K562 (cell line): Measurements from ENCODE around the gene ARL16. TPM values are rescaled to one million over a fixed set of nuclear protein-coding genes. Genes with fewer than 3 reads are reported as not detected.

Source experiments
- CHCHD3 ChIP-seq: fragments of 250-450 bp; sonication (Bioruptor Pico); IDR thresholded peaks from 2 replicates; pipeline ENCODE4 v2.1.2; 2022; ENCODE audit warnings: mild to moderate bottlenecking
- FOXK2 ChIP-seq, 2 experiments: fragments of 450-650 bp; IDR thresholded peaks in 1 of 2; conservative IDR thresholded peaks in 1 of 2; 2 replicates each; pipeline ENCODE4 v1.6.1; 2016; ENCODE audit warnings: low read depth in 2 of 2, mild to moderate bottlenecking in 1 of 2
- HOXB6 ChIP-seq: fragments of 250-450 bp; sonication (Bioruptor Pico); IDR thresholded peaks from 2 replicates; pipeline ENCODE4 v1.5.1; 2022; ENCODE audit warnings: mild to moderate bottlenecking, borderline replicate concordance
- ILF3 ChIP-seq: fragments of 450-650 bp; IDR thresholded peaks from 2 replicates; pipeline ENCODE4 v1.6.1; 2018; ENCODE audit warnings: antibody characterized with exemption, mild to moderate bottlenecking, moderate library complexity, borderline replicate concordance
- KAT2B ChIP-seq: IDR thresholded peaks from one replicate; pipeline ENCODE4 v1.6.1; 2012; ENCODE audit warnings: low read depth, mild to moderate bottlenecking, control low read depth, inconsistent platforms, low read length, moderate library complexity
- KAT7 ChIP-seq: sonication (generic); formaldehyde crosslinking; IDR thresholded peaks from 2 replicates; pipeline ENCODE4 v1.8.0; 2022; ENCODE audit warnings: missing genetic modification reagents, mild to moderate bottlenecking, borderline replicate concordance
- NFIC ChIP-seq: fragments of 450-650 bp; IDR thresholded peaks from 2 replicates; pipeline ENCODE4 v1.6.1; 2017; ENCODE audit warnings: mild to moderate bottlenecking, inconsistent platforms
- POLR3G ChIP-seq: IDR thresholded peaks from 2 replicates; pipeline ENCODE4 v1.6.1; 2011; ENCODE audit not compliant: insufficient read length, insufficient replicate concordance; ENCODE audit errors: extremely low read depth
- RBM17 ChIP-seq: fragments of 200-400 bp; formaldehyde crosslinking; IDR thresholded peaks from 2 replicates; pipeline ENCODE4 v1.6.1; 2017; ENCODE audit warnings: low read depth, mild to moderate bottlenecking, low read length, borderline replicate concordance
- RBM34 ChIP-seq: fragments of 200-400 bp; formaldehyde crosslinking; IDR thresholded peaks from 2 replicates; pipeline ENCODE4 v1.6.1; 2018; ENCODE audit warnings: low read length, borderline replicate concordance; ENCODE audit not compliant: insufficient read depth
- SNIP1 ChIP-seq: fragments of 450-650 bp; IDR thresholded peaks from 2 replicates; pipeline ENCODE4 v1.7.1; 2017; ENCODE audit warnings: low read depth, mild to moderate bottlenecking
- VEZF1 ChIP-seq: fragments of 200-800 bp; sonication (Bioruptor generic); IDR thresholded peaks from 2 replicates; pipeline ENCODE4 v1.6.1; 2017; ENCODE audit warnings: missing genetic modification characterization, missing compliant biosample characterization
- ZKSCAN8 ChIP-seq: fragments of 200-800 bp; sonication (Bioruptor generic); IDR thresholded peaks from 2 replicates; pipeline ENCODE4 v1.6.1; 2016; ENCODE audit warnings: missing genetic modification characterization, missing compliant biosample characterization
- ZNF586 ChIP-seq: fragments of 450-650 bp; formaldehyde crosslinking; conservative IDR thresholded peaks from 2 replicates; pipeline ENCODE4 v1.4.0; 2020; ENCODE audit warnings: mild to moderate bottlenecking, moderate library complexity
- ZNF77 ChIP-seq: fragments of 250-450 bp; sonication (Bioruptor Pico); IDR thresholded peaks from 2 replicates; pipeline ENCODE4 v1.5.0; 2020
- polyA plus RNA-seq, 8 experiments: library from polyadenylated mRNA; depleted of rRNA in 4 of 8; stranded (reverse) in 5 of 8; unstranded in 3 of 8; fragments of >200 nt; fragmentation: Nextera tagmentation in 2 of 8; fragmentation: Illumina TruSeq in 1 of 8; extraction: Ambion mirVana in 2 of 8; extraction: Trizol in 1 of 8; gene quantifications; 2 replicates each; pipeline versions ENCODE4 v1.2.1 to v1.2.3, GENCODE V29; 2011 to 2014; ENCODE audit warnings: inconsistent platforms in 1 of 8, missing spikeins in 1 of 8
- total RNA-seq, 7 experiments: library from RNA; depleted of rRNA in 6 of 7; stranded (reverse); fragments of >200 nt in 6 of 7; fragmentation: Illumina TruSeq in 2 of 7; extraction: Trizol in 2 of 7; gene quantifications; 2 replicates each; pipeline versions ENCODE4 v1.2.1 to v1.2.3, GENCODE V29; 2011 to 2021; ENCODE audit warnings: low replicate concordance in 1 of 7
- TF ChIP-seq, protein P1 (sequence below): sonication (generic); formaldehyde crosslinking; IDR thresholded peaks from 2 replicates; pipeline ENCODE4 v1.9.0; 2022; ENCODE audit warnings: mild to moderate bottlenecking, missing genetic modification reagents
- TF ChIP-seq, protein P2 (sequence below): fragments of 450-650 bp; IDR thresholded peaks from 2 replicates; pipeline ENCODE4 v1.7.1; 2018; ENCODE audit warnings: mild to moderate bottlenecking, low read depth; ENCODE audit not compliant: partially characterized antibody
- TF ChIP-seq, protein P3 (sequence below): fragments of 250-450 bp; sonication (Bioruptor Pico); IDR thresholded peaks from 2 replicates; pipeline ENCODE4 v1.8.0; 2022; ENCODE audit warnings: inconsistent platforms, mild to moderate bottlenecking, moderate library complexity, borderline replicate concordance
- TF ChIP-seq, protein P4 (sequence below): fragments of 450-650 bp; conservative IDR thresholded peaks from 2 replicates; pipeline ENCODE4 v1.6.1; 2016; ENCODE audit warnings: missing genetic modification characterization, low read depth, mild to moderate bottlenecking, missing compliant biosample characterization, moderate library complexity

ARL16 gene
- total and polyA plus RNA-seq, 9 of the 15 experiments (the other 6 are each of a cell fraction or from before 2014, with no cell fraction given) = 5.4 to 32.4 (median 22.6) TPM

- TF ChIP-seq, protein P1, sequence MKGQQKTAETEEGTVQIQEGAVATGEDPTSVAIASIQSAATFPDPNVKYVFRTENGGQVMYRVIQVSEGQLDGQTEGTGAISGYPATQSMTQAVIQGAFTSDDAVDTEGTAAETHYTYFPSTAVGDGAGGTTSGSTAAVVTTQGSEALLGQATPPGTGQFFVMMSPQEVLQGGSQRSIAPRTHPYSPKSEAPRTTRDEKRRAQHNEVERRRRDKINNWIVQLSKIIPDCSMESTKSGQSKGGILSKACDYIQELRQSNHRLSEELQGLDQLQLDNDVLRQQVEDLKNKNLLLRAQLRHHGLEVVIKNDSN (CRISPR knock-in tag) = no peak
- TF ChIP-seq VEZF1 (CRISPR knock-in tag) = peak; percentile 40
- TF ChIP-seq ZKSCAN8 = no peak
- TF ChIP-seq POLR3G = no peak
- TF ChIP-seq, protein P2, sequence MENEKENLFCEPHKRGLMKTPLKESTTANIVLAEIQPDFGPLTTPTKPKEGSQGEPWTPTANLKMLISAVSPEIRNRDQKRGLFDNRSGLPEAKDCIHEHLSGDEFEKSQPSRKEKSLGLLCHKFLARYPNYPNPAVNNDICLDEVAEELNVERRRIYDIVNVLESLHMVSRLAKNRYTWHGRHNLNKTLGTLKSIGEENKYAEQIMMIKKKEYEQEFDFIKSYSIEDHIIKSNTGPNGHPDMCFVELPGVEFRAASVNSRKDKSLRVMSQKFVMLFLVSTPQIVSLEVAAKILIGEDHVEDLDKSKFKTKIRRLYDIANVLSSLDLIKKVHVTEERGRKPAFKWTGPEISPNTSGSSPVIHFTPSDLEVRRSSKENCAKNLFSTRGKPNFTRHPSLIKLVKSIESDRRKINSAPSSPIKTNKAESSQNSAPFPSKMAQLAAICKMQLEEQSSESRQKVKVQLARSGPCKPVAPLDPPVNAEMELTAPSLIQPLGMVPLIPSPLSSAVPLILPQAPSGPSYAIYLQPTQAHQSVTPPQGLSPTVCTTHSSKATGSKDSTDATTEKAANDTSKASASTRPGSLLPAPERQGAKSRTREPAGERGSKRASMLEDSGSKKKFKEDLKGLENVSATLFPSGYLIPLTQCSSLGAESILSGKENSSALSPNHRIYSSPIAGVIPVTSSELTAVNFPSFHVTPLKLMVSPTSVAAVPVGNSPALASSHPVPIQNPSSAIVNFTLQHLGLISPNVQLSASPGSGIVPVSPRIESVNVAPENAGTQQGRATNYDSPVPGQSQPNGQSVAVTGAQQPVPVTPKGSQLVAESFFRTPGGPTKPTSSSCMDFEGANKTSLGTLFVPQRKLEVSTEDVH = peak; percentile 58
- TF ChIP-seq SNIP1 = peak; percentile 97
- no peak for TF ChIP-seq HOXB6
- no peak for TF ChIP-seq ZNF586 (CRISPR knock-in tag)
- TF ChIP-seq ZNF77 (CRISPR knock-in tag) = no peak
- TF ChIP-seq RBM34 = no peak
- TF ChIP-seq, protein P3, sequence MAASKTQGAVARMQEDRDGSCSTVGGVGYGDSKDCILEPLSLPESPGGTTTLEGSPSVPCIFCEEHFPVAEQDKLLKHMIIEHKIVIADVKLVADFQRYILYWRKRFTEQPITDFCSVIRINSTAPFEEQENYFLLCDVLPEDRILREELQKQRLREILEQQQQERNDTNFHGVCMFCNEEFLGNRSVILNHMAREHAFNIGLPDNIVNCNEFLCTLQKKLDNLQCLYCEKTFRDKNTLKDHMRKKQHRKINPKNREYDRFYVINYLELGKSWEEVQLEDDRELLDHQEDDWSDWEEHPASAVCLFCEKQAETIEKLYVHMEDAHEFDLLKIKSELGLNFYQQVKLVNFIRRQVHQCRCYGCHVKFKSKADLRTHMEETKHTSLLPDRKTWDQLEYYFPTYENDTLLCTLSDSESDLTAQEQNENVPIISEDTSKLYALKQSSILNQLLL (CRISPR knock-in tag) = no peak
- no peak for TF ChIP-seq CHCHD3 (CRISPR knock-in tag)
- peak in 1 of 2 experiments; percentile 45; a peak in 1 of 4 replicates for TF ChIP-seq FOXK2 (conservative IDR thresholded peaks at IDR 0.05 in 1 of 2, IDR thresholded peaks at IDR 0.05 in 1 of 2; ENCODE audit: low read depth in 2 of 2)
- peak; percentile 17 for TF ChIP-seq NFIC
- TF ChIP-seq, protein P4, sequence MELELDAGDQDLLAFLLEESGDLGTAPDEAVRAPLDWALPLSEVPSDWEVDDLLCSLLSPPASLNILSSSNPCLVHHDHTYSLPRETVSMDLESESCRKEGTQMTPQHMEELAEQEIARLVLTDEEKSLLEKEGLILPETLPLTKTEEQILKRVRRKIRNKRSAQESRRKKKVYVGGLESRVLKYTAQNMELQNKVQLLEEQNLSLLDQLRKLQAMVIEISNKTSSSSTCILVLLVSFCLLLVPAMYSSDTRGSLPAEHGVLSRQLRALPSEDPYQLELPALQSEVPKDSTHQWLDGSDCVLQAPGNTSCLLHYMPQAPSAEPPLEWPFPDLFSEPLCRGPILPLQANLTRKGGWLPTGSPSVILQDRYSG (tag) = no peak
- peak; percentile 99 for TF ChIP-seq KAT7 (CRISPR knock-in tag)
- TF ChIP-seq ILF3 = peak; percentile 77; the same call in 1 of the 2 replicates
- no peak for TF ChIP-seq KAT2B
- no peak for TF ChIP-seq RBM17
Measured at GRCh38 chr17:81702934-81703746, 19.5 kb upstream of the ARL16 start, which contains the start of gene MRPL12 (continued).
